Gastroesophageal sphincter (tissue), 4 donors: Measurements from ENCODE around the gene CATSPER3. TPM values are rescaled to one million over a fixed set of nuclear protein-coding genes. Genes with fewer than 3 reads are reported as not detected.

Source experiments
- ATAC-seq: fragments of 150-250 bp; one replicate; pipeline ENCODE4 v1.9.1; 2016; ENCODE audit warnings: mild to moderate bottlenecking, moderate library complexity
- H3K27ac ChIP-seq, 4 donors: fragments of 200-600 bp; sonication (generic) in 3 of 4; 1 replicate in 3 of 4; 2 replicates in 1 of 4; pipeline ENCODE4 v1.5.1; 2016 to 2019
- H3K27me3 ChIP-seq: fragments of 200-600 bp; sonication (generic); one replicate; pipeline ENCODE4 v1.5.1; 2019
- H3K36me3 ChIP-seq, 2 donors: fragments of 200-600 bp; sonication (generic); one replicate each; pipeline ENCODE4 v1.5.1; 2019; ENCODE audit warnings: control low read depth in 1 of 2
- H3K4me1 ChIP-seq, 3 donors: fragments of 200-600 bp; sonication (generic); 1 replicate in 2 of 3; 2 replicates in 1 of 3; pipeline ENCODE4 v1.5.1; 2016 to 2019; ENCODE audit warnings: control low read depth in 2 of 3
- H3K4me3 ChIP-seq, 2 donors: fragments of 200-600 bp; sonication (generic); one replicate each; pipeline ENCODE4 v1.5.1; 2019; ENCODE audit warnings: mild to moderate bottlenecking in 1 of 2, moderate library complexity in 1 of 2
- H3K9me3 ChIP-seq, 3 donors: fragments of 200-600 bp; sonication (generic); one replicate each; pipeline ENCODE4 v1.5.1; 2017 to 2019; ENCODE audit warnings: control low read depth in 2 of 3
- CTCF ChIP-seq, 4 experiments: fragments of 200-600 bp in 2 of 4; fragments of 450-650 bp in 2 of 4; sonication (generic) in 1 of 4; IDR thresholded peaks; one replicate each; pipeline ENCODE4 v1.5.1; 2017 to 2019; ENCODE audit warnings: antibody characterized with exemption in 4 of 4, mild to moderate bottlenecking in 2 of 4, moderate library complexity in 2 of 4
- EP300 ChIP-seq: sonication (generic); formaldehyde crosslinking; IDR thresholded peaks from one replicate; pipeline ENCODE4 v1.6.1; 2017; ENCODE audit warnings: antibody characterized with exemption, mild to moderate bottlenecking
- POLR2A ChIP-seq, 2 donors: fragments of 450-650 bp; IDR thresholded peaks; one replicate each; pipeline ENCODE4 v1.6.1; 2017; ENCODE audit warnings: antibody characterized with exemption in 2 of 2, mild to moderate bottlenecking in 2 of 2, moderate library complexity in 1 of 2
- POLR2AphosphoS5 ChIP-seq: sonication (generic); formaldehyde crosslinking; IDR thresholded peaks from one replicate; pipeline ENCODE4 v1.6.1; 2017; ENCODE audit warnings: antibody characterized with exemption
- WGBS, 2 donors: methylation state at CpG; one replicate each; pipeline ENCODE4 v1.1.5; 2018; ENCODE audit warnings: low coverage in 1 of 2; 5-methylcytosine and 5-hydroxymethylcytosine counted together
- total RNA-seq, 4 donors: library from RNA; depleted of rRNA; stranded (reverse); fragments of >200 nt; gene quantifications; one replicate each; pipeline ENCODE4 v1.1.0, GENCODE V29; 2016

The CATSPER3 gene
- total RNA-seq, 4 donors from 2014 or later: 0.62 to 0.78 TPM; not detected in 2

- WGBS, 2 donors: 50 to 58% methylated on average over 1 of the region's 1 CpG
- TF ChIP-seq CTCF (IDR thresholded peaks at IDR 0.05): no peak
- H3K27ac ChIP-seq: no peak overlapping the region
- ATAC-seq: no peak
- H3K36me3 ChIP-seq: peaks cover 0 to 8% of the 10 kb centered on the region in 2 donors
- H3K4me3 ChIP-seq: no peak overlapping the region
- H3K9me3 ChIP-seq: no peaks in the 10 kb centered on the region
- no peaks in the 10 kb centered on the region for H3K27me3 ChIP-seq
- H3K4me1 ChIP-seq: peaks cover 0 to 13% (median 3%) of the 10 kb centered on the region in 3 donors
Measured at GRCh38 chr5:134944630-134945029, 23.1 kb upstream of the CATSPER3 start.

- no peak for ATAC-seq
- 59 to 77% methylated on average over 2 of the region's 2 CpGs for WGBS, 2 donors
- TF ChIP-seq POLR2A (IDR thresholded peaks at IDR 0.05): no peak
- TF ChIP-seq EP300: no peak
- TF ChIP-seq CTCF (IDR thresholded peaks at IDR 0.05): no peak
- no peak for TF ChIP-seq POLR2AphosphoS5
Measured at GRCh38 chr5:134945041-134945440, 22.7 kb upstream of the CATSPER3 start.

GRCh38 chr5:134948911-134949310, 18.8 kb upstream of the CATSPER3 start:
- peak; percentile 62 for ATAC-seq
- Histone ChIP-seq H3K27ac (peak overlapping the region in 3 of 4 donors; percentile 2 to 67 (median 22)), H3K4me1 (peaks cover 0 to 16% (median 3%) of the 10 kb centered on the region in 3 donors), H3K36me3 (no peaks in the 10 kb centered on the region), H3K4me3 (no peak overlapping the region), H3K9me3 (peaks cover 0 to 1% (median 0%) of the 10 kb centered on the region in 3 donors), H3K27me3 (no peaks in the 10 kb centered on the region)
- 57 to 58% methylated on average over 1 of the region's 5 CpGs for WGBS, 2 donors
- TF ChIP-seq CTCF (IDR thresholded peaks at IDR 0.05) (no peak), POLR2A (IDR thresholded peaks at IDR 0.05) (no peak)

More at GRCh38 chr5:134945041-134945440, 22.7 kb upstream of the CATSPER3 start:
- peaks cover 0 to 3% of the 10 kb centered on the region in 2 donors for H3K36me3 ChIP-seq
- no peak overlapping the region for H3K27ac ChIP-seq
- H3K27me3 ChIP-seq: no peaks in the 10 kb centered on the region
- peaks cover 0 to 16% (median 3%) of the 10 kb centered on the region in 3 donors for H3K4me1 ChIP-seq
- H3K9me3 ChIP-seq: no peaks in the 10 kb centered on the region
- no peak overlapping the region for H3K4me3 ChIP-seq

GRCh38 chr5:134949316-134949715, 18.4 kb upstream of the CATSPER3 start:
- ATAC-seq: no peak
- WGBS, 2 donors: 22 to 43% methylated on average over 4 to 5 of the region's 5 CpGs
- Histone ChIP-seq H3K4me3 (no peak overlapping the region), H3K27me3 (no peaks in the 10 kb centered on the region), H3K27ac (peak overlapping the region in 3 of 4 donors; percentile 2 to 67 (median 22)), H3K4me1 (peaks cover 0 to 16% (median 3%) of the 10 kb centered on the region in 3 donors), H3K9me3 (peaks cover 0 to 5% (median 0%) of the 10 kb centered on the region in 3 donors), H3K36me3 (no peaks in the 10 kb centered on the region)
- TF ChIP-seq EP300: no peak
- no peak for TF ChIP-seq POLR2AphosphoS5
- no peak for TF ChIP-seq POLR2A (IDR thresholded peaks at IDR 0.05)
- TF ChIP-seq CTCF (IDR thresholded peaks at IDR 0.05): no peak

- WGBS, 2 donors: 85 to 91% methylated on average over 4 of the region's 4 CpGs
- Histone ChIP-seq H3K27ac (no peak overlapping the region), H3K4me3 (no peak overlapping the region), H3K9me3 (peaks cover 0 to 11% (median 0%) of the 10 kb centered on the region in 3 donors), H3K4me1 (peaks cover 0 to 14% (median 0%) of the 10 kb centered on the region in 3 donors), H3K27me3 (no peaks in the 10 kb centered on the region), H3K36me3 (peaks cover 0 to 26% of the 10 kb centered on the region in 2 donors)
- TF ChIP-seq EP300: no peak
- no peak for TF ChIP-seq POLR2AphosphoS5
- no peak for TF ChIP-seq POLR2A (IDR thresholded peaks at IDR 0.05)
- TF ChIP-seq CTCF (IDR thresholded peaks at IDR 0.05): no peak
- ATAC-seq: no peak
Measured at GRCh38 chr5:134957920-134958608, 9.6 kb upstream of the CATSPER3 start.
